Right lobe of liver (tissue), 6 donors: Measurements from ENCODE around the gene WDR82. TPM values are rescaled to one million over a fixed set of nuclear protein-coding genes. Genes with fewer than 3 reads are reported as not detected.

Experiments used
- ATAC-seq, 4 donors: fragments of 200-7000 bp; cut with Tn5 transposase; one replicate each; pipeline ENCODE4 v1.9.1; 2020; ENCODE audit warnings: mild to moderate bottlenecking in 4 of 4, moderate library complexity in 4 of 4
- DNase-seq, 3 donors: peaks; one replicate each; pipeline ENCODE4 v3.0.0-alpha.2; 2020
- H3K27ac ChIP-seq, 3 donors: fragments of 200-600 bp; one replicate each; pipeline ENCODE4 v1.8.0; 2022
- H3K27me3 ChIP-seq, 2 donors: fragments of 200-600 bp; one replicate each; pipeline ENCODE4 v1.8.0; 2022
- H3K36me3 ChIP-seq, 4 donors: fragments of 200-600 bp; sonication (generic) in 1 of 4; one replicate each; pipeline versions ENCODE4 v1.5.1 to v1.8.0; 2017 to 2022; ENCODE audit warnings: control low read depth in 1 of 4
- H3K4me1 ChIP-seq, 4 donors: fragments of 200-600 bp; sonication (generic) in 1 of 4; one replicate each; pipeline versions ENCODE4 v1.5.1 to v1.8.0; 2017 to 2022; ENCODE audit warnings: control low read depth in 1 of 4
- H3K4me3 ChIP-seq, 3 donors: fragments of 200-600 bp; one replicate each; pipeline ENCODE4 v1.8.0; 2022
- H3K9me3 ChIP-seq, 4 donors: fragments of 200-600 bp; sonication (generic) in 1 of 4; one replicate each; pipeline versions ENCODE4 v1.5.1 to v1.8.0; 2017 to 2022; ENCODE audit warnings: control low read depth in 1 of 4
- POLR2A ChIP-seq: fragments of 450-650 bp; IDR thresholded peaks from one replicate; pipeline ENCODE4 v1.6.1; 2017; ENCODE audit warnings: antibody characterized with exemption, mild to moderate bottlenecking
- WGBS: methylation state at CpG from one replicate; pipeline ENCODE4 v1.1.6; 2018; ENCODE audit warnings: low coverage, low lambda C conversion rate; ENCODE audit not compliant: insufficient coverage; ENCODE audit errors: missing lambda C conversion rate; 5-methylcytosine and 5-hydroxymethylcytosine counted together
- intact Hi-C, 2 donors: fragments of 100-400 bp; cut with DNase I; formaldehyde crosslinking; loops; one replicate each; pipeline versions ENCODE4 v1.11.2 to v1.14.1; 2022
- total RNA-seq, 6 experiments: library from RNA; depleted of rRNA in 2 of 6; stranded (reverse); fragments of >200 nt in 2 of 6; fragmentation: NEBNext Ultra II Directional in 3 of 6; extraction: Animal tissue kit (Norgen Biotek cat#: 25700) in 3 of 6; gene quantifications; one replicate each; pipeline versions ENCODE4 v1.1.0 to v1.2.4, GENCODE V29; 2016 to 2023
- TF ChIP-seq, protein P1 (sequence below), 4 donors: fragments of 200-600 bp in 3 of 4; fragments of 450-650 bp in 1 of 4; IDR thresholded peaks; one replicate each; pipeline versions ENCODE4 v1.5.1 to v1.8.0; 2016 to 2022; ENCODE audit warnings: antibody characterized with exemption in 4 of 4, mild to moderate bottlenecking in 2 of 4
- donor health status: DM: no; HTN: yes; CAD: no.
- donor health status: DM: no; HTN: no; CAD: no.
- donor health status: DM: no; HTN: no; CAD: no.
- donor health status: DM: no; HTN: yes; CAD: no.
- donor health status: DM: no; HTN: yes; CAD: no.

WDR82 gene
- total RNA-seq, 6 experiments from 2014 or later = 14.1 to 25.2 (median 20.7) TPM

DNA sequence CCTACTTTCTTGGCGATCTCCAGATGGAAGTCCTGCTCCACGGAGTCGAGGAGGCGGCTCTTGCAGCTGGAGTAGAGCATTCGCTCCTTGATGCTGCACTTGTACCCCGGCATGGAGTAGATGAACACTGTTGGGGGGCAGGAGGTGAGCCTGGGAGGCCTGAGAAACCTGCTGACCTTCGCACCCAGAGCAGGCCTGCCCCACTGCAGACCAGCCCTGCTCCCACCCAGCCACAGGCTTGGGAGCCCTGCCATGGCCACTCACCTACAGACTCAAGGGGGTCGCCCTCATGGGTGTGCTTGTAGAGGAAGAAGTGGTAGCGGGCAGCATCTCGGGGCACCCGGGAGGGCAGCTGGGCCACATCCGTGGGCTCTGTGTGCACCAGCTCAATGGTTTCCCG lies 48.8 kb downstream of the WDR82 start:
- TF ChIP-seq, protein P1, sequence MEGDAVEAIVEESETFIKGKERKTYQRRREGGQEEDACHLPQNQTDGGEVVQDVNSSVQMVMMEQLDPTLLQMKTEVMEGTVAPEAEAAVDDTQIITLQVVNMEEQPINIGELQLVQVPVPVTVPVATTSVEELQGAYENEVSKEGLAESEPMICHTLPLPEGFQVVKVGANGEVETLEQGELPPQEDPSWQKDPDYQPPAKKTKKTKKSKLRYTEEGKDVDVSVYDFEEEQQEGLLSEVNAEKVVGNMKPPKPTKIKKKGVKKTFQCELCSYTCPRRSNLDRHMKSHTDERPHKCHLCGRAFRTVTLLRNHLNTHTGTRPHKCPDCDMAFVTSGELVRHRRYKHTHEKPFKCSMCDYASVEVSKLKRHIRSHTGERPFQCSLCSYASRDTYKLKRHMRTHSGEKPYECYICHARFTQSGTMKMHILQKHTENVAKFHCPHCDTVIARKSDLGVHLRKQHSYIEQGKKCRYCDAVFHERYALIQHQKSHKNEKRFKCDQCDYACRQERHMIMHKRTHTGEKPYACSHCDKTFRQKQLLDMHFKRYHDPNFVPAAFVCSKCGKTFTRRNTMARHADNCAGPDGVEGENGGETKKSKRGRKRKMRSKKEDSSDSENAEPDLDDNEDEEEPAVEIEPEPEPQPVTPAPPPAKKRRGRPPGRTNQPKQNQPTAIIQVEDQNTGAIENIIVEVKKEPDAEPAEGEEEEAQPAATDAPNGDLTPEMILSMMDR (IDR thresholded peaks at IDR 0.05) = no peak
- no peak for TF ChIP-seq POLR2A
- no peak overlapping the region for H3K27ac ChIP-seq
- no peaks in the 10 kb centered on the region for H3K27me3 ChIP-seq
- DNase-seq (no peak), ATAC-seq (no peak)
- H3K9me3 ChIP-seq = no peaks in the 10 kb centered on the region
- peaks cover 0 to 33% (median 13%) of the 10 kb centered on the region in 4 donors for H3K4me1 ChIP-seq
- intact Hi-C loops = loop anchor here (5.0 kb wide), 2 partner anchors 103 to 113 kb away; no protein-coding TSS in a partner anchor
- peaks cover 10 to 33% (median 14%) of the 10 kb centered on the region in 4 donors for H3K36me3 ChIP-seq
- WGBS = no CpG with 5 or more reads among the region's 13 CpGs
- no peak overlapping the region for H3K4me3 ChIP-seq

DNA sequence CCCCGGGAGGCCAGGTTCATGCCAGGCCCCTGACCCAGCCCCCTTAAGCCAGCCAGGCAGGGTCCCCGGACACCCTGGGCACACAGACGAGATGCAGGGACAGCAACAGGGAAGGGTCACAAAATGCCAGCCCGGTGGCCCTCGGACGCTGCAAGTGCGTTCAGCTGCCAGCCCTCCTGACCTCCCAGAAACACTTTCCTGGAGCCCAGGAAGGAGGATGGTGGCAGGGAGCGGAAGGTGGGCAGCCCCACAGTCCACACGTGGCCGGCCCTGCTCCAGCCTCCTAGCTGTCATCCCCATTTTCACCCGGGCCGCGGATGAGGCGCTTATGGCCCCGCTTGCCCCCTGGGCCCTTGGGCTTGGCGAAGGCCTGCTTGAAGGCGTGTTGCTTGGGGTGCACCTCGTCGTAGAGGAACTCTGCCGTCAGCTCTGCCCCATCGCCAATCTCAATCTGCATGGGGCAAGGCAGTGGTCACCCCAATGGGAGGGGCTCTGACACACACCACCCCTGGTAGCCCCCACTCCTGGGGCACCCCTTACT lies 49.6 kb downstream of the WDR82 start:
- DNase-seq = no peak
- WGBS = 100% methylated on average over 1 of the region's 21 CpGs
- Histone ChIP-seq H3K4me3 (no peak overlapping the region), H3K27ac (no peak overlapping the region), H3K27me3 (no peaks in the 10 kb centered on the region), H3K36me3 (peaks cover 10 to 33% (median 14%) of the 10 kb centered on the region in 4 donors), H3K4me1 (peaks cover 0 to 25% (median 9%) of the 10 kb centered on the region in 4 donors), H3K9me3 (no peaks in the 10 kb centered on the region)
- no peak for ATAC-seq
- intact Hi-C loops = loop anchor here in 1 of 2 donors (5.0 kb wide), 1 partner anchor 103 kb away; no protein-coding TSS in a partner anchor
- TF ChIP-seq, protein P1 (IDR thresholded peaks at IDR 0.05) = no peak
- TF ChIP-seq POLR2A = no peak

GRCh38 chr3:52228266-52228665 lies 50.2 kb downstream of the WDR82 start:
- no peaks in the 10 kb centered on the region for H3K9me3 ChIP-seq
- H3K27me3 ChIP-seq = no peaks in the 10 kb centered on the region
- H3K4me3 ChIP-seq = no peak overlapping the region
- H3K4me1 ChIP-seq = peaks cover 0 to 19% (median 6%) of the 10 kb centered on the region in 4 donors
- peaks cover 10 to 33% (median 14%) of the 10 kb centered on the region in 4 donors for H3K36me3 ChIP-seq
- no peak for TF ChIP-seq POLR2A
- TF ChIP-seq, protein P1 (IDR thresholded peaks at IDR 0.05) = no peak
- H3K27ac ChIP-seq = no peak overlapping the region
- intact Hi-C loops = loop anchor here in 1 of 2 donors (5.0 kb wide), 1 partner anchor 104 kb away; no protein-coding TSS in a partner anchor
- ATAC-seq (no peak), DNase-seq (no peak)
- WGBS = no CpG with 5 or more reads among the region's 10 CpGs

- 66% methylated on average over 3 of the region's 7 CpGs for WGBS
- no peak overlapping the region for H3K4me3 ChIP-seq
- intact Hi-C loops = loop anchor here in 1 of 2 donors (5.0 kb wide), 1 partner anchor 105 kb away; no protein-coding TSS in a partner anchor
- H3K27ac ChIP-seq = no peak overlapping the region
- peaks cover 0 to 14% (median 2%) of the 10 kb centered on the region in 4 donors for H3K4me1 ChIP-seq
- peaks cover 10 to 33% (median 14%) of the 10 kb centered on the region in 4 donors for H3K36me3 ChIP-seq
- no peak for ATAC-seq
- DNase-seq = no peak
- no peaks in the 10 kb centered on the region for H3K9me3 ChIP-seq
- H3K27me3 ChIP-seq = no peaks in the 10 kb centered on the region
- no peak for TF ChIP-seq POLR2A
- TF ChIP-seq, protein P1 (IDR thresholded peaks at IDR 0.05) = no peak
These were observed 50.7 kb downstream of the WDR82 start for GRCh38 chr3:52227766-52228165.
